ENCODE data around the gene DNHD1.

Gene DNHD1

GRCh38 chr11:6541356-6541755 is 44.3 kb downstream of the DNHD1 start:
- DNase-seq = no peak

DNA sequence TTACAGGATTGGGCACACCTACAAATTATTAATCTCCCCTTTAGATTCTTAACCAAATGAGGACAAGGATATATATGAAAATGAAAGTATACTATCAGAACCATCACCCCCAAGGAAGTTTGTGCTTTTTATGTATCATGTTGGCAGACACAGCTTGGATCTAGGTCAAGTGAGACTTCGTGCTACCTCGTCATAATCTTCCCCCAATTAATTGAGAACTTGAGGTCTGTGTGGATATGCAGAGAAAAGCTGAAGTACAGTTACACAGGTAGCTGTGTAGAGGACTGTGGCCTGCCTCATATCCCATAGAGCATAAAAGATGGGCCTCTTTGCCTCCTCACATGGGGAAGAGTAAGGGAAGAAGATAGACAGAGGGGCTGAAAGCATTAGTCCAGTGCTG is 45.6 kb downstream of the DNHD1 start:
- no peak for DNase-seq

DNA sequence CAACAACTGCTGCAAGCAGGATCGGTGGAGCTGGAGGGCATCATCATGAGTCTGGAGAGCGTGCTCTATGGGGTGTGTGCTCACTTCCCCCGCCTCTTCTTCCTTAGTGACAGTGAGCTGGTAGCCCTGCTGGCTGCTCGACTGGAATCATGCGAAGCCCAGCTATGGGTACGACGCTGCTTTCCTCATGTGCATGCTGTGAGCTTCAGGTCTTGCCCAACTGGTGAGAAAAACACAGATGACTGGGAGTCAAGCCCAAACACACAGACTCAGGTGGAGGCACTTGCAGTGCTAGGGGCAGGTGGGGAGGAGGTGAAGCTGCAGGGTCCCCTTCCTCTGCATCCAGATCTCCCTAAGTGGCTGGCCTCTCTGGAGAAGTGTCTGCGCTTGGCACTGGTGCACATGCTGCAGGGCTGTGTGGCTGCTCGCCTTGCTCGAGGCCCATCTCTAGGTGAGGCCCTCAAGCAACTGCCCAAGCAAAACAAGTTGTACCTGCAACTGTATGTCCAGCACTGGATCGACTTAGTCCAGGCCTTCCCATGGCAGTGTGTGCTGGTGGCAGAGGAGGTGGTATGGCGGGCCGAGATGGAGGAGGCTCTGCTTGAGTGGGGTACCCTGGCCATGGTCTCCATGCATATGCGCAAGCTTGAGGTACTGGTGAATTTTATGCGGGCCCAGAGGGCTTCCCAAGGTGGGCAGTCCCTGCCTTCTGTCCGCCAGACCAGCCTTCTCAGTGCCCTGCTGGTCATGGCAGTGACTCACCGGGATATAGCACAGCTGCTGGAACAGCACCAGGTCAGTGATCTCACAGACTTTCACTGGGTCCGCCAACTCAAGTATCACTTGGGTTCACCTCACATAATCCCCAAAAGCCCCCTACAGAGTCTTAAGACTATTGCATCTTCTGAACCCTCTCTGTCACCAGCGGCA is 48.1 kb downstream of the DNHD1 start:
- DNase-seq = no peak

GRCh38 chr11:6545917-6546605 is 49.0 kb downstream of the DNHD1 start:
- DNase-seq = no peak

DNA sequence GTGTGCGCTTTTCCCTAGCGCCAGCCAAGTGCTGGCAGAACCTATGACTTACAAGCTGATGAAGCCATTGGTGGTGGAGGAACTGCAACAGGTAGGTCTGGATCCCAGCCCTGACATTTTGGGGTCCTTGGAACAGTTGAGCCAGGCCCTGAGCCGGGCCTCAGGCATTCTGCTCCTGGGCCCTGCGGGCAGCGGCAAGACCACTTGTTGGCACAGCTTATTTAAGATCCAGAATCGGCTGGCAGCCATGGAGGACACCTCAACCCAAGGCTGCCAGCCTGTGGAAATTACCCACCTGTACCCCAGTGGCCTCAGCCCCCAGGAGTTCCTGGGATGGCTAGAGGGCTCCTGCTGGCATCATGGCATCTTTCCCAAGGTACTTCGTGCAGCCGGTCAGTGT is 49.7 kb downstream of the DNHD1 start:
- no peak for DNase-seq

DNA sequence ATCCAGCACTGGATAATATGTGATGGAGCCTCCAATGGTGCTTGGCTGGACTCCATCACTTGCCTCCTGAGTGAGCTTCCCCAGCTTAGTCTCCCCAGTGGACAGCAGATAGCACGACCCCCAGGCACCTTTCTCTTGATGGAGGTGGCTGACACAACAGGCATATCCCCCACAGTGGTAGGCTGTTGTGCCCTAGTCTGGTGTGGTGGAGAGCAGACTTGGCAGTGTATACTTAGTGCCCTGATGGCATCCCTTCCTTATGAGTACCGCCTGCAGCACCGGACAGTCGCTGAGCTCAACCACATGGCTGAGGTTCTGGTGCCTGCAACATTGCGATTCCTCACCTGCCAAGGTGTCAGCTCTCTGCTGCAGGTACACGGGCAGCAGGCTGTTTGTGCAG is 50.1 kb downstream of the DNHD1 start:
- no peak for DNase-seq

GRCh38 chr11:6548121-6548520 is 51.0 kb downstream of the DNHD1 start:
- no peak for DNase-seq

DNA sequence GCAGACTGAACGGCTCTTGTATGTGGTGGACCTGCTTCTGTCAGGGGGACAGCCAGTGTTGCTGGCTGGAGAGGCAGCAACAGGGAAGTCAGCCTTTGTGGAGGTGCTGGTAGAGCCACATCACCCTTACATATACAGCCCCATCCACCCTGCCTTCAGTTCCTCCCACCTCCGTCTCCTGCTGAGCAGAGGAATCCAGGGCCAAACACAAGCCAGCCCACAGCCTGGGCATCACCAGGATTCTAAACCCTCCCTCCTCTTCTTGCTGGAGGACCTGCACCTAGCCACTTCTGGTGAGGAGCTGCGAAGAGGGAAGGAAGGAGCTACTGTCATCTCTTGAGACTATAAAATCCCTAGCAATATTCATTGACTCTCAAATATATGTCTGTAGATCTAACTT is 51.6 kb downstream of the DNHD1 start:
- DNase-seq = no peak

GRCh38 chr11:6553634-6554033 is 56.6 kb downstream of the DNHD1 start:
- DNase-seq = no peak

DNA sequence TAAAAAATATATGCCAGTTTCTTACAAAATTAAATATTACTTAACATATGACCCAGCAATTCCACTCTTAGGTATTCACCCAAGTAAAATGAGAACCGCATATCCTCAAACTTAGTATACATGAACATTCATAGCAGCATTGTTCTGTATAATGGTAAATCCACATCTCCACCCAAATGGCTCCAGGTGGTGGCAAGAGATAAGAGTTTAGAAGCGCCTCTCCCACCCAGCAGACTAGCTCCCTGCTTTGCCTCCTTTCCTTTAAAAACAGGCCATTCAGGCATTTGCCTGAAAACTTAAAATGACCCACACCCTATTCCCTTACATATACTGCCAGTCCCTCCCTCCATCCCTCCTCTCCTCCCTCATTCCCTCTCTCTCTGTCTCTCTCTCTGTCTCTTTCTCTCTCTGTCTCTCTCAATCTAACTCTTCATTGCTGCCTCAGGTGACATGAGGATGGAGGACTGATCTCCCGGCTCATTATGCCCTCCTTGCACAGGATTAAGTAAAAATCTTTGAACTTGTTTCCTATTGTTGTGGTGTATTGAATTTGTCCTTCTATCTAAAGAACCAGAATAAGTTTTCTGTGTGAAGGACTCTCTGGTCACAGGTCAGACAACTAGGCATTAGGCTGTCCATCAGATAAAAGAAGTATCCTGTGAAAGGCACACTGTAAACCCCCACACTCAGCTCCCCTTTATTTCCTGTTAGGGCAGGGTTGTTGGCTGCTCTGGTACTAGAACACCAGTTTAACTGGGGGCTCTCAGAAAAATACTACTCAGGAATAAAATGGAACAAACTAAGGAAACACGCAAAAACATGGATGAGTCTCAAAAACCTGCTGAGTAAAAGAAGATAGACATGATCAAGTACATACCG is 58.0 kb downstream of the DNHD1 start:
- no peak for DNase-seq

DNA sequence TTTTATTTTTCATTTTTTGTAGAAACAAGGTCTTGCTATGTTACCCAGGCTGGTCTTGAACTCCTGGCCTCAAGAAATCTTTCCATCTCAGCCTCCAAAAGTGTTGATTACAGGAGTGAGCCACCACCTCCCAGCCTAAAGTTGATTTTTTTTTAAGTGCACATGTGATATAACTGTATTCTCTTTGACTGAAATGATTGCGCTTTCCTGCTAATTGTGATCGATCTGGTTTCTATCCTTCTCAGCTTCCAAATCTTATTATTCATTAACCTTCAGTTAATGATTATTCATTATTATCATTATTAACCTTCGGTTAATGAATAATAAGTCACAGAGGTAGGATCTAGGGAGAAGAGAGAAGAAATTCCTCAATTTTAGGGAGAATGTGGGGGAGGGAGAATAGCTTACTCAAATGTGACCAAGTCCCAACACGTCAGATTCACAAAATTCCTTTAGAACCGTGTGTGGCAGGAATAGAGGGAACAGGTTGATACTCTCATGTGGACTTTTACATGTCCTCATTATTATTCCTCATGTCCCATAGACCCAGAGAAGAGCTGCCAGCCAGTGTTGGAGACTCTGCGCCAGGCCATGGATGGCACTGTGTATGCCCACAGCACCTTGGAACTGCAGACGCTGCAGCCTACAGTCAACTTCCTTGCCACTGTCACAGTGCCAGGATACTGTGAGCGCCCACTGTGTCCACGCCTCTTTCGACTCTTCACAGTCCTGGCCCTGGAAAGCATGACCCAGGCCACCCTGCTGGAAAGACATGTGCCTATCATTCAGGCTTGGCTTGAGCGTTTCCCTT is 59.3 kb downstream of the DNHD1 start:
- no peak for DNase-seq

- no peak for DNase-seq
These were observed 60.0 kb downstream of the DNHD1 start for GRCh38 chr11:6557063-6557462.

DNA sequence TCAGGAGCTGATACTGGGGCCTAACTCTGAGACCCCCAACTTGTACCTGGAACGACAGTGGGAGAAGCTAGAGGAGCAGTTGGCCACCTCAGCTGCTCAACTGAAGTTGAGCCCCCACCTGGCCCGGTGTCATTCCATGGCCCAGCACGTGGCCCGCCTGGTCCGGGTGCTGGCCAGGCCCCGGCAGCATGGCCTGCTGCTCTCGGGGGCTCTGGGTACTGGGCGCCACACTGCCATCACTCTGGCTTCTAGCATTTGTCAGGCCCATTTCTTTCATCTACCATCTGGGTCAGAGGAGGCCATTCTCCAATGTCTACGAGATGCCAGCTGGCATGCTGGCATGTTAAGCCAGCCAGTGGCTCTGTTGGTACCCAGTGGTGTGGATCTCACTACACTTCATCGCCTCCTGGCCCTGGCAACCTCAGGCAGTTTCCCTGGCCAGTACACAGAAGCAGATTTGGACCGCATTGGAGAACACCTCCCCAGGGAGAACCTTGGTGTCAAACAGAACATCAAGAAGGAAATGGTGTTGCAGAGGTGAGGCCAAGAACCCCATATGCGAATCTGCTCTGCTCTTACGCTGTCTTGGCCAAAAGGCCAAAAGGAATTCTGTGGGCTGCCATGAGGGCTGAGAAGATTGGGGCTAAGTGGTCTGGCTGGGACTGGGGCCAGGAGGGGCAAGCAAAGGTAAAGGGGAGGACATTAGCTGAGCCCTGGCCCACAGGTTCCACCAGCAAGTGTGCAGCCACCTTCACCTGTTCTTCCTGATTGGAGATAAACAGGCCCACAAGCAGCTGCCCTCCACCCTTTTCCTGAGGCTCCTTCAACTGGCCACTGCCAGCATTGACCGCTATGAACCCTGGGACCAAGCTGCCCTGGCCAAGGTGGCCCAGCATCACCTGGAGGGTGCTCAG is 60.9 kb downstream of the DNHD1 start:
- DNase-seq = no peak

DNA sequence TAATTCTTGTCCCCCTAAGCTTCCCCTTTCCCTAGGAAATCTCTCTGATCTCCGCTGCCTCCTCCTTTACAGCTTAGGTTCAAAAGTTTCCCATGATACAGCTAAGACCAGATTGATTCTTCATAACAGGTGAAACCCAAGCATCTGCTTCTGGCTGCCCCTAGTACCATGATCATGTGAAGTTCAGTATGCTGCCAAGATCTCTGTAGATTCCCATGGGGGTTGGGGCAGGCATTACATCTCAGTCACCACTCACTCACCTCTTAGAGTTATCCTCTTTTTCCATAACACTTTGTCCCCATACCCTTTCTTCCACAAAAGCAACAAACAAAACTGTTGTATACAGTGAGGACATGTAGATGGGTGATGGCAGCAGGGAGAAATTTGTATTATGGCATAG is 62.3 kb downstream of the DNHD1 start:
- no peak for DNase-seq

GRCh38 chr11:6561288-6561687 is 64.2 kb downstream of the DNHD1 start:
- no peak for DNase-seq

GRCh38 chr11:6563121-6563619 is 66.1 kb downstream of the DNHD1 start:
- no peak for DNase-seq

GRCh38 chr11:6563667-6564066 is 66.6 kb downstream of the DNHD1 start:
- no peak for DNase-seq

GRCh38 chr11:6565325-6565724 is 68.2 kb downstream of the DNHD1 start:
- no peak for DNase-seq

- DNase-seq = no peak
These were observed 69.1 kb downstream of the DNHD1 start for GRCh38 chr11:6565988-6566703.

DNA sequence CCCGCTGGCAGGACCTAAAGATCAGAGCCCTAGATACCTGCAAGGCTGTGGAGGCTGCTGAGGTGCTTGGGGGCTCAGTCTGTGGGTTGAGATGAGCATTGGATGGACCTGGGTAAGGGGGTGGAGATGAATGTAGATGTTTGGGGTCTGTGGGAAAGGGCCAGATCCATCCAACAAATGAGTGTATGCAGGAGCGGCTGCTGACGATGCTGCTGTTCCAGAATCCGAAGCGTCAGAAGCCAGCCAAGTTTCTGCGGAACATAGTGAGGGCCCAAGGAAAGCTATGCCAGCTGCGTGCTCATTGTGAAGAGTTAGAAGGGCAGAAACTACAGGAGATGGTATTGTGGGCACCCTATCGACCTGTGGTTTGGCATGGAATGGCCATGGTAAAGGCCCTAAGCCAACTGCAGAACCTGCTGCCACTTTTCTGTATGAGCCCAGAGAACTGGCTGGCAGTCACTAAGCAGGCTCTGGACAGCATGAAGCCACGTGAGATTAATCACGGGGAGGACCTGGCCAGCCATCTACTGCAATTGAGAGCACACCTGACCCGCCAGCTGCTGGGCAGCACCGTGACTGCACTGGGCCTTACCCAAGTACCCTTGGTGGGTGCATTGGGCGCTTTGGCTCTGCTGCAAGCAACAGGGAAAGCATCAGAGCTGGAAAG is 69.8 kb downstream of the DNHD1 start:
- no peak for DNase-seq
